NT2/D1 (cell line): Measurements from ENCODE around the gene CDC42EP3.

Source experiments
- DNase-seq: peaks from one replicate; pipeline ENCODE4 v3.0.0-alpha.2; 2011; ENCODE audit warnings: low read depth, low spot score
- H3K27me3 ChIP-seq: 2 replicates; pipeline ENCODE4 v1.6.0; 2011; ENCODE audit warnings: mild to moderate bottlenecking; ENCODE audit not compliant: insufficient read length, insufficient read depth
- H3K36me3 ChIP-seq: 2 replicates; pipeline ENCODE4 v1.6.1; 2011; ENCODE audit warnings: mild to moderate bottlenecking, low read length, mixed read lengths; ENCODE audit not compliant: insufficient read depth, insufficient read length
- H3K4me1 ChIP-seq: 2 replicates; pipeline ENCODE4 v1.5.1; 2011; ENCODE audit not compliant: insufficient read depth, insufficient read length
- H3K4me3 ChIP-seq: 2 replicates; pipeline ENCODE4 v1.5.1; 2011; ENCODE audit warnings: low read depth; ENCODE audit not compliant: insufficient read length
- H3K9ac ChIP-seq: 2 replicates; pipeline ENCODE4 v1.6.0; 2011; ENCODE audit warnings: low read depth; ENCODE audit not compliant: insufficient read length
- H3K9me3 ChIP-seq: 2 replicates; pipeline ENCODE4 v1.5.1; 2011; ENCODE audit warnings: mild to moderate bottlenecking, low read length; ENCODE audit not compliant: insufficient read depth
- SUZ12 ChIP-seq: IDR thresholded peaks from 2 replicates; pipeline ENCODE4 v1.6.1; 2011; ENCODE audit not compliant: insufficient read length, insufficient read depth; ENCODE audit errors: extremely low read depth
- YY1 ChIP-seq: IDR thresholded peaks from 2 replicates; pipeline ENCODE4 v1.6.1; 2011; ENCODE audit not compliant: insufficient read length, insufficient read depth
- ZNF274 ChIP-seq: IDR thresholded peaks from 2 replicates; pipeline ENCODE4 v1.6.1; 2011; ENCODE audit warnings: mild to moderate bottlenecking, low read depth, low read length

Gene CDC42EP3

GRCh38 chr2:37672870-37673184, 1.4 kb upstream of the CDC42EP3 start:
- no peak for TF ChIP-seq ZNF274
- no peak for TF ChIP-seq YY1
- TF ChIP-seq SUZ12: no peak
- peaks cover 2% of the 10 kb centered on the region for H3K4me1 ChIP-seq
- DNase-seq: no peak
- H3K27me3 ChIP-seq: no peaks in the 10 kb centered on the region
- H3K9me3 ChIP-seq: no peaks in the 10 kb centered on the region
- H3K36me3 ChIP-seq: peaks cover 15% of the 10 kb centered on the region
- H3K4me3 ChIP-seq: peak overlapping the region; percentile 26
- no peak overlapping the region for H3K9ac ChIP-seq

DNA sequence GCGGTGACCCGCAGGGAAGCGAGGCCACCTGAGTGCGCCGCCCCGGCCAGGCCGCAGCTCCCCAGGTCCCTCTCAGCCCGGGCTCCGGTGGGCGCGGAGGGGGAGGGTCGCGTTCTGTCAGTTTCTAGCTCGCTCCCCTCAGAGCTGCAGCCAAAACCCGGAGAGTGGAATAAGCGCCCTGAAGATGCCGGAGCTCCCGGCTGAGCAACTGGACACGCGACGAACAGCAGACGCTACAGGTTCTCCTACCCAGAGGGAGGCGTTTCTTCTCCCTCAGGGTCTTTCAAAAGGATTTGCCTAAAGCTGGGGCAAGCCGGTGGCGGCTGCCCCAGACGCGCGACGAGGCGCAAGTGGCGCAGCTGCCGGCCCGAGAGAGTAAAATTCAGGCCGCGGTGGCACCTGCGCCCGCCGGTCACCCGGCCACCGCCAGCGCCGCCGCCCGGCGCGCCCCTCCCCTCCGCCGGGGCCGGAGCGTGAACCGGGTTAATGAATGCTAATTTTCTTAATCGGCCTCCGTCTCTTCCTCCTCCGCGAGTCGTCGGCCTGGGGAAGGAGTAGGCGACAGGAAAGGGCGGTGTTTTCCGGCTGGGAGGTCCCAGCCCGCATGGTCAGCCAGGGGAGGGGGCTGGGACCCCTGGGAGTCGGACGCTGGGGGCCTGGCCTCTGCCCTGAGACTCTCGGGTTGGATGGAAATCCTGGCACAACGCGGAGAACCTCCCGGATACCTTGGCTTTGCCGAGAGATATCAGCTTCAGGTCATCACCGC, 845 bp upstream of the CDC42EP3 start:
- TF ChIP-seq ZNF274 (no peak), SUZ12 (no peak), YY1 (no peak)
- H3K36me3 ChIP-seq: peaks cover 21% of the 10 kb centered on the region
- peak overlapping the region; percentile 67 for H3K4me3 ChIP-seq
- peak; percentile 95 for DNase-seq
- H3K9me3 ChIP-seq: no peaks in the 10 kb centered on the region
- H3K4me1 ChIP-seq: peaks cover 2% of the 10 kb centered on the region
- H3K27me3 ChIP-seq: no peaks in the 10 kb centered on the region
- H3K9ac ChIP-seq: peak overlapping the region; percentile 81

DNA sequence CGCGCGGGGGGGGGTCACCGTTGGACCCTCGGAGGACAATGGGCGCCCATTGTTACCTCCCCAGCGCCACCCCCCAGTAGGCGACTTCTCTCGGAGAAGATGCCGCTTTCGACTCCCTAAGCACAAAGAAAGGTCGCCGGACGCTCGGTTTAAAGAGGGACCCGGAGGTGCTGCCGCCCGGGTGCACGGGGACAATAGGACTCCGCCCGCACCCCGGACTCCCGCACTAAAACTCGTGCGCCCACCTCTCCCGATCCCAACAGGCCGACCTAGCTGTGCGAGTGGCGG, 318 bp upstream of the CDC42EP3 start:
- TF ChIP-seq SUZ12 (no peak), YY1 (no peak), ZNF274 (no peak)
- Histone ChIP-seq H3K36me3 (peaks cover 26% of the 10 kb centered on the region), H3K27me3 (no peaks in the 10 kb centered on the region), H3K9ac (peak overlapping the region; percentile 81), H3K4me1 (peaks cover 2% of the 10 kb centered on the region), H3K4me3 (peak overlapping the region; percentile 67), H3K9me3 (no peaks in the 10 kb centered on the region)
- DNase-seq: no peak

- peak overlapping the region; percentile 84 for H3K4me3 ChIP-seq
- peaks cover 35% of the 10 kb centered on the region for H3K36me3 ChIP-seq
- TF ChIP-seq SUZ12 (no peak), ZNF274 (no peak), YY1 (no peak)
- H3K9ac ChIP-seq: peak overlapping the region; percentile 91
- H3K4me1 ChIP-seq: peaks cover 2% of the 10 kb centered on the region
- no peaks in the 10 kb centered on the region for H3K27me3 ChIP-seq
- DNase-seq: no peak
- no peaks in the 10 kb centered on the region for H3K9me3 ChIP-seq
Observed at GRCh38 chr2:37670378-37671008, 949 bp downstream of the CDC42EP3 start.

DNA sequence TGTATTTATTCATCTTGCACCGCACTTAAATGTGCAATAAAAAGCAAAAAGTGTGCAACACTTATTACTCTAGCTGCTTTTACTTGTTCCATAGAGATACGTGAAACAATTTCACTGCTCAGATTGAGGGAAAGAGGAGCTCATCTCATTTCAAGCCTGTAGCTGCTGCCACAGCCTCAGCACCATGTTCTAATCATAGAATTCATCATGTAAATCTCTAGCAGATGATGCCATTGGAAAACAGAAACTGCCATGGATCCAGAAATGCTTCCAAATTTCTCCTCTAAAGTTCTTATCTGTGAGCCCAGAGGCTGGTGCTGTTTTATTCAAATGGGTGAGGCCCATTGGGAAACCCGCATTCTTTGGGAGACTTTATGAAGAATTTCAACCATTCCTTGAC, 2.0 kb downstream of the CDC42EP3 start:
- H3K36me3 ChIP-seq: peaks cover 40% of the 10 kb centered on the region
- H3K4me3 ChIP-seq: peak overlapping the region; percentile 84
- H3K9me3 ChIP-seq: no peaks in the 10 kb centered on the region
- no peak overlapping the region for H3K9ac ChIP-seq
- DNase-seq: no peak
- H3K4me1 ChIP-seq: peaks cover 2% of the 10 kb centered on the region
- no peaks in the 10 kb centered on the region for H3K27me3 ChIP-seq
- TF ChIP-seq SUZ12 (no peak), YY1 (no peak), ZNF274 (no peak)

DNA sequence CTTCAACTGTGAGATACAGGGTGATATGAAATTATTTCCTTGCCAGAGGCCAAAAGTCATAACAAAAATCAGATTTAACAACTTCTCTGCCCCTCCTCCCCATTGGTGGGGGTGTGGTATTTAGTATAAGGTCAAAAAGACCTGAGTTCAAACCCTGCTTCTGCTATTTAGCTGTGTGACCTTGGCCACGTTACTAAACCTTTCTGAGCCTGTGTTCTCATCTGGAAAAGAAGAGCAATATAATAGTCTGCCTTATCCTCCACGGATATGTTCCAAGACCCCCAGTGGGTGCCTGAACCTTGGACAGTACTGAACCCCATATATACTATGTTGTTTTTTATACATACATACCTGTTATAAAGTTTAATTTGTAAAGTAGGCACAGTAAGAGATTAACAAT, 3.7 kb downstream of the CDC42EP3 start:
- H3K9ac ChIP-seq: no peak overlapping the region
- no peak overlapping the region for H3K4me3 ChIP-seq
- no peak for DNase-seq
- H3K4me1 ChIP-seq: no peaks in the 10 kb centered on the region
- peaks cover 51% of the 10 kb centered on the region for H3K36me3 ChIP-seq
- H3K27me3 ChIP-seq: no peaks in the 10 kb centered on the region
- no peak for TF ChIP-seq ZNF274
- TF ChIP-seq SUZ12: no peak
- no peak for TF ChIP-seq YY1
- no peaks in the 10 kb centered on the region for H3K9me3 ChIP-seq

DNA sequence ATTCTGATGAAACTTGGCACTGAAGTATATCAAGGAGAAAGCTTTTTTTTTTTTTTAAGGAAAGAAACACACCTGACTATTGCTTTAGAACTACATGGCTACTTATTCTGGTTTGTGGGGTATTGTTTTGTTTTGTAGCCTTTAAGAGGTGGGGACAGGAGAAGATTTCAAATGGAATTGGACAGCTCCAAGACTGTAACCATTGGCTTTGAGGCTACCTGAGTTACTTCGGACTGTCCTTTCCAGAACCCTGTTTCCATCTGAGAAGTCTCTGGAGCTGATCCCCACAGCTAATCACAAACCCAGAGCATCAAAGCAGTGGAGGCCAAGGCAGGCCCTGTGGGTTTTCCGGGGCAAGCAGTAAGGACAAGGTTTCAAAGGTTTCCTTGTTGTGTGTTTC, 4.7 kb downstream of the CDC42EP3 start:
- DNase-seq: no peak
- no peak for TF ChIP-seq YY1
- no peak for TF ChIP-seq SUZ12
- no peak for TF ChIP-seq ZNF274

More for the DNA sequence above, 4.7 kb downstream of the CDC42EP3 start:
- Histone ChIP-seq H3K4me3 (no peak overlapping the region), H3K9me3 (no peaks in the 10 kb centered on the region), H3K27me3 (no peaks in the 10 kb centered on the region), H3K9ac (no peak overlapping the region), H3K4me1 (no peaks in the 10 kb centered on the region), H3K36me3 (peaks cover 55% of the 10 kb centered on the region)
